HTERT RPE-1 (cell line): ENCODE data around the gene BPIFB6.

Source experiments
- in situ Hi-C: fragments of 300-500 bp; cut with MboI; formaldehyde crosslinking; loops from 4 replicates; pipeline ENCODE4 v1.14.3; 2020; ENCODE audit warnings: low sequenced_read_pairs

The BPIFB6 gene

GRCh38 chr20:33059741-33060390 lies 28.4 kb downstream of the BPIFB6 start:
- in situ Hi-C loops, result no loop called here

- in situ Hi-C loops, result no loop called here
Measured at GRCh38 chr20:33061658-33062028, 30.2 kb downstream of the BPIFB6 start.

- in situ Hi-C loops, result no loop called here
Measured at GRCh38 chr20:33062105-33062824, 30.8 kb downstream of the BPIFB6 start.

GRCh38 chr20:33062825-33063149 lies 31.3 kb downstream of the BPIFB6 start:
- in situ Hi-C loops, result no loop called here

GRCh38 chr20:33063271-33063670 lies 31.8 kb downstream of the BPIFB6 start:
- in situ Hi-C loops, result no loop called here

GRCh38 chr20:33064572-33065287 lies 33.3 kb downstream of the BPIFB6 start:
- in situ Hi-C loops, result no loop called here

- in situ Hi-C loops, result no loop called here
Measured at GRCh38 chr20:33065785-33066184, 34.3 kb downstream of the BPIFB6 start.

- in situ Hi-C loops, result no loop called here
Measured at GRCh38 chr20:33067806-33068205, 36.4 kb downstream of the BPIFB6 start.

- in situ Hi-C loops, result no loop called here
Measured at GRCh38 chr20:33068251-33068939, 36.9 kb downstream of the BPIFB6 start.

GRCh38 chr20:33069673-33070072 lies 38.2 kb downstream of the BPIFB6 start:
- in situ Hi-C loops, result no loop called here

- in situ Hi-C loops, result no loop called here
Measured at GRCh38 chr20:33070111-33071053, 38.9 kb downstream of the BPIFB6 start.

GRCh38 chr20:33071198-33071597 lies 39.8 kb downstream of the BPIFB6 start:
- in situ Hi-C loops, result no loop called here

- in situ Hi-C loops, result no loop called here
Measured at GRCh38 chr20:33072362-33072761, 40.9 kb downstream of the BPIFB6 start.

GRCh38 chr20:33072813-33073212 lies 41.4 kb downstream of the BPIFB6 start:
- in situ Hi-C loops, result no loop called here

- in situ Hi-C loops, result no loop called here
Measured at GRCh38 chr20:33074675-33075074, 43.2 kb downstream of the BPIFB6 start.

- in situ Hi-C loops, result no loop called here
Measured at GRCh38 chr20:33075281-33075680, 43.8 kb downstream of the BPIFB6 start.

- in situ Hi-C loops, result no loop called here
Measured at GRCh38 chr20:33076662-33077372, 45.4 kb downstream of the BPIFB6 start.

- in situ Hi-C loops, result no loop called here
Measured at GRCh38 chr20:33079259-33079658, 47.8 kb downstream of the BPIFB6 start, which contains the start of gene BPIFB4. TSS of gene BPIFB4 (plus strand) at chr20:33079643. CDS start at chr20:33081527, 1,884 bp downstream.

- in situ Hi-C loops, result no loop called here
Measured at GRCh38 chr20:33081411-33082154, 50.1 kb downstream of the BPIFB6 start.
